Measurements from ENCODE around the gene GCLC. TPM values are rescaled to one million over a fixed set of nuclear protein-coding genes. Genes with fewer than 3 reads are reported as not detected.
A peak's percentile ranks its signal among the peaks of the same experiment; 100 is the strongest.

GCLC gene
- total RNA-seq, 1 experiment from 2014 or later: 33.5 TPM

GRCh38 chr6:53544217-53544469 lies 758 bp downstream of the GCLC start:
- ChIA-PET POLR2A (ENCODE audit: low non-redundant PET) (no interaction called here), CTCF (no interaction called here)
- peaks cover 12% of the 10 kb centered on the region for H3K4me1 ChIP-seq (ENCODE audit: insufficient read depth, low read length, poor library complexity, severe bottlenecking)
- no peaks in the 10 kb centered on the region for H3K36me3 ChIP-seq (ENCODE audit: insufficient read depth, low read length, poor library complexity, severe bottlenecking)
- peak; percentile 27 for DNase-seq (ENCODE audit: low spot score)
- intact Hi-C loops (cut with micrococcal nuclease; ENCODE audit: unreplicated experiment): loop anchor here (2.0 to 10.0 kb wide), 2 partner anchors 107 to 251 kb away; partner anchors contain the start of gene LRRC1
- TF ChIP-seq EZH2 (IDR thresholded peaks at IDR 0.05; ENCODE audit: borderline replicate concordance, low read depth, low read length, poor library complexity, severe bottlenecking): no peak
- no peak for TF ChIP-seq CTCF (conservative IDR thresholded peaks at IDR 0.05; ENCODE audit: low read depth, low read length)
- peak overlapping the region; percentile 74 for H3K4me3 ChIP-seq (ENCODE audit: low read depth, low read length, poor library complexity, severe bottlenecking)
- peak overlapping the region; percentile 78 for H3K27ac ChIP-seq (ENCODE audit: low read depth, low read length, poor library complexity, severe bottlenecking)
- no TSS peak for BruUV-seq (replicated peaks)
- H3K9me3 ChIP-seq (ENCODE audit: low read depth, low read length, poor library complexity, severe bottlenecking): no peaks in the 10 kb centered on the region
- no peaks in the 10 kb centered on the region for H3K27me3 ChIP-seq (replicated peaks; ENCODE audit: insufficient read depth, low read depth, low read length, poor library complexity)

- ChIA-PET CTCF (no interaction called here), POLR2A (ENCODE audit: low non-redundant PET) (no interaction called here)
- Histone ChIP-seq H3K27me3 (replicated peaks; ENCODE audit: insufficient read depth, low read depth, low read length, poor library complexity) (no peaks in the 10 kb centered on the region), H3K4me3 (ENCODE audit: low read depth, low read length, poor library complexity, severe bottlenecking) (peak overlapping the region; percentile 74), H3K4me1 (ENCODE audit: insufficient read depth, low read length, poor library complexity, severe bottlenecking) (peaks cover 11% of the 10 kb centered on the region), H3K9me3 (ENCODE audit: low read depth, low read length, poor library complexity, severe bottlenecking) (no peaks in the 10 kb centered on the region), H3K36me3 (ENCODE audit: insufficient read depth, low read length, poor library complexity, severe bottlenecking) (no peaks in the 10 kb centered on the region), H3K27ac (ENCODE audit: low read depth, low read length, poor library complexity, severe bottlenecking) (peak overlapping the region; percentile 78)
- BruUV-seq (replicated peaks): TSS peak; percentile 39
- no peak for DNase-seq (ENCODE audit: low spot score)
- TF ChIP-seq EZH2 (IDR thresholded peaks at IDR 0.05; ENCODE audit: borderline replicate concordance, low read depth, low read length, poor library complexity, severe bottlenecking): no peak
- intact Hi-C loops (cut with micrococcal nuclease; ENCODE audit: unreplicated experiment): loop anchor here (2.0 to 10.0 kb wide), 2 partner anchors 107 to 251 kb away; partner anchors contain the start of gene LRRC1
Measured at GRCh38 chr6:53543359-53544216, 1.3 kb downstream of the GCLC start.

- no peak for TF ChIP-seq EZH2 (IDR thresholded peaks at IDR 0.05; ENCODE audit: borderline replicate concordance, low read depth, low read length, poor library complexity, severe bottlenecking)
- TF ChIP-seq CTCF (conservative IDR thresholded peaks at IDR 0.05; ENCODE audit: low read depth, low read length): no peak
- no peak for DNase-seq (ENCODE audit: low spot score)
- Histone ChIP-seq H3K27ac (ENCODE audit: low read depth, low read length, poor library complexity, severe bottlenecking) (no peak overlapping the region), H3K9me3 (ENCODE audit: low read depth, low read length, poor library complexity, severe bottlenecking) (no peaks in the 10 kb centered on the region), H3K27me3 (replicated peaks; ENCODE audit: insufficient read depth, low read depth, low read length, poor library complexity) (no peaks in the 10 kb centered on the region), H3K4me1 (ENCODE audit: insufficient read depth, low read length, poor library complexity, severe bottlenecking) (peaks cover 5% of the 10 kb centered on the region), H3K4me3 (ENCODE audit: low read depth, low read length, poor library complexity, severe bottlenecking) (no peak overlapping the region), H3K36me3 (ENCODE audit: insufficient read depth, low read length, poor library complexity, severe bottlenecking) (no peaks in the 10 kb centered on the region)
- CTCF ChIA-PET: no interaction called here
- no TSS peak for BruUV-seq (replicated peaks)
- intact Hi-C loops (cut with micrococcal nuclease; ENCODE audit: unreplicated experiment): loop anchor here (10.0 kb wide), 1 partner anchor 253 kb away; the partner anchor contains the start of gene LRRC1
- POLR2A ChIA-PET (ENCODE audit: low non-redundant PET): no interaction called here
Measured at GRCh38 chr6:53541900-53542299, 3.0 kb downstream of the GCLC start.

All from A673 (cell line).